HG03571 (cell line): ENCODE results near the gene EVL.
A peak's percentile ranks its signal among the peaks of the same experiment; 100 is the strongest.

Source experiments
- ATAC-seq: cut with Tn5 transposase; IDR thresholded peaks from one replicate; pipeline ENCODE4 v1.9.1; 2021; ENCODE audit not compliant: unreplicated experiment

The EVL gene

GRCh38 chr14:100037353-100037752 lies 27.9 kb upstream of the EVL start:
- ATAC-seq: no peak

GRCh38 chr14:100038065-100038464 lies 27.2 kb upstream of the EVL start:
- no peak for ATAC-seq

GRCh38 chr14:100039903-100040302 lies 25.3 kb upstream of the EVL start:
- ATAC-seq: no peak

GRCh38 chr14:100041271-100041670 lies 24.0 kb upstream of the EVL start:
- ATAC-seq: no peak

- no peak for ATAC-seq
These were observed 22.9 kb upstream of the EVL start for GRCh38 chr14:100042286-100042685.

- no peak for ATAC-seq
These were observed 19.4 kb upstream of the EVL start for GRCh38 chr14:100045642-100046344.

- no peak for ATAC-seq
These were observed 17.6 kb upstream of the EVL start for GRCh38 chr14:100047600-100047999.

GRCh38 chr14:100048786-100049185 lies 16.4 kb upstream of the EVL start:
- no peak for ATAC-seq

- no peak for ATAC-seq
These were observed 16.0 kb upstream of the EVL start for GRCh38 chr14:100049220-100049619.

GRCh38 chr14:100051103-100051502 lies 14.1 kb upstream of the EVL start:
- no peak for ATAC-seq

- no peak for ATAC-seq
These were observed 13.7 kb upstream of the EVL start for GRCh38 chr14:100051543-100051942.

GRCh38 chr14:100052819-100053218 lies 12.4 kb upstream of the EVL start:
- ATAC-seq: no peak

GRCh38 chr14:100054316-100055075 lies 10.7 kb upstream of the EVL start:
- no peak for ATAC-seq

- ATAC-seq: no peak
These were observed 8.8 kb upstream of the EVL start for GRCh38 chr14:100056431-100056830.

- no peak for ATAC-seq
These were observed 8.0 kb upstream of the EVL start for GRCh38 chr14:100056964-100057795.

GRCh38 chr14:100058777-100059437 lies 6.3 kb upstream of the EVL start:
- peak; percentile 75 for ATAC-seq

GRCh38 chr14:100059438-100059781 lies 5.8 kb upstream of the EVL start:
- ATAC-seq: no peak

- ATAC-seq: no peak
These were observed 4.5 kb upstream of the EVL start for GRCh38 chr14:100060760-100061159.

- ATAC-seq: no peak
These were observed 2.6 kb upstream of the EVL start for GRCh38 chr14:100062590-100062989.

- ATAC-seq: no peak
These were observed 1.8 kb upstream of the EVL start for GRCh38 chr14:100063314-100063941.
